Adrenal gland (tissue), 12 donors: ENCODE results near the gene GIMAP8. TPM values are rescaled to one million over a fixed set of nuclear protein-coding genes. Genes with fewer than 3 reads are reported as not detected.

Experiments used
- DNase-seq, 7 donors: peaks; one replicate each; pipeline ENCODE4 v3.0.0-alpha.2; 2019 to 2020
- H3K27ac ChIP-seq, 5 donors: fragments of 200-600 bp; sonication (generic) in 4 of 5; 1 replicate in 3 of 5; 2 replicates in 2 of 5; pipeline versions ENCODE4 v1.5.1 to v1.8.0; 2016 to 2020; ENCODE audit warnings: mild to moderate bottlenecking in 1 of 5
- H3K27me3 ChIP-seq: fragments of 200-600 bp; 2 replicates; pipeline ENCODE4 v1.8.0; 2021
- H3K36me3 ChIP-seq, 2 donors: fragments of 200-600 bp; replicated peaks in 1 of 2; 1 replicate in 1 of 2; 2 replicates in 1 of 2; pipeline versions ENCODE4 v1.5.1 to v1.8.0; 2018 to 2022
- H3K4me1 ChIP-seq, 2 donors: fragments of 200-600 bp; replicated peaks in 1 of 2; 1 replicate in 1 of 2; 2 replicates in 1 of 2; pipeline versions ENCODE4 v1.5.1 to v1.8.0; 2018 to 2021
- H3K4me3 ChIP-seq, 4 donors: fragments of 200-600 bp; sonication (generic) in 3 of 4; one replicate each; pipeline ENCODE4 v1.5.1; 2016 to 2018
- H3K9me3 ChIP-seq, 3 donors: fragments of 200-600 bp; sonication (generic) in 1 of 3; replicated peaks in 1 of 3; 1 replicate in 2 of 3; 2 replicates in 1 of 3; pipeline versions ENCODE4 v1.5.1 to v1.8.0; 2016 to 2021
- CTCF ChIP-seq, 6 experiments: fragments of 450-650 bp in 4 of 6; fragments of 200-600 bp in 2 of 6; sonication (generic) in 1 of 6; IDR thresholded peaks; 1 replicate in 5 of 6; 2 replicates in 1 of 6; pipeline versions ENCODE4 v1.5.1 to v1.8.0; 2016 to 2021; ENCODE audit warnings: antibody characterized with exemption in 6 of 6, mild to moderate bottlenecking in 2 of 6, moderate library complexity in 1 of 6
- POLR2A ChIP-seq, 2 donors: fragments of 450-650 bp; IDR thresholded peaks; one replicate each; pipeline ENCODE4 v1.6.1; 2017; ENCODE audit warnings: antibody characterized with exemption in 2 of 2, mild to moderate bottlenecking in 2 of 2, moderate library complexity in 1 of 2
- WGBS, 4 donors: extraction: QIAGEN DNeasy Blood & Tissue Kit in 2 of 4; methylation state at CpG; one replicate each; pipeline versions ENCODE4 v1.1.5 to v1.1.7; 2013 to 2017; 5-methylcytosine and 5-hydroxymethylcytosine counted together
- intact Hi-C, 2 donors: fragments of 100-400 bp; cut with DNase I; formaldehyde crosslinking; loops; one replicate each; pipeline versions ENCODE4 v1.14.1 to v1.15.0; 2022 to 2023
- polyA plus RNA-seq, 3 donors: library from polyadenylated mRNA; stranded (reverse); fragments of 200-250 nt in 2 of 3; fragments of 350-450 nt in 1 of 3; fragmentation: Illumina TruSeq in 1 of 3; extraction: RNeasy Lipid Tissue Mini Kit (QIAGEN cat#74804) in 1 of 3; gene quantifications; one replicate each; pipeline ENCODE4 v1.2.3, GENCODE V29; 2013 to 2014
- total RNA-seq, 9 donors: library from RNA; depleted of rRNA in 4 of 9; stranded (reverse); fragments of >200 nt in 4 of 9; fragments of 120-200 nt in 1 of 9; fragmentation: NEBNext Ultra II Directional in 1 of 9; extraction: Animal tissue kit (Norgen Biotek cat#: 25700) in 1 of 9; gene quantifications; one replicate each; pipeline versions ENCODE4 v1.1.0 to v1.2.4, GENCODE V29; 2013 to 2023
- donor health status: healthy with polysubstance abuse.
- donor health status: Bipolar disorder and iron deficiency.
- donor health status: DM: yes; HTN: yes; CAD: no.
- donor health status: DM: no; HTN: no; CAD: no.
- donor health status: DM: no; HTN: no; CAD: no.
- donor health status: DM: yes; HTN: yes; CAD: no.

Gene GIMAP8
- total and polyA plus RNA-seq, 12 donors, result 6.1 to 18.4 (median 9.5) TPM

GRCh38 chr7:150444674-150445365 is 5.6 kb upstream of the GIMAP8 start:
- no peak for DNase-seq
- TF ChIP-seq CTCF (IDR thresholded peaks at IDR 0.05) (no peak), POLR2A (IDR thresholded peaks at IDR 0.05) (no peak)
- H3K9me3 ChIP-seq, result peaks cover 0 to 6% (median 0%) of the 10 kb centered on the region in 3 donors
- peaks cover 11 to 24% of the 10 kb centered on the region in 2 donors for H3K4me1 ChIP-seq
- intact Hi-C loops, result loop anchor here in 1 of 2 donors (10.0 kb wide), 1 partner anchor 310 kb away; no protein-coding TSS in a partner anchor
- H3K27ac ChIP-seq, result no peak overlapping the region
- 84 to 100% (median 86%) methylated on average over 5 to 7 of the region's 7 CpGs for WGBS, 4 donors
- no peak overlapping the region for H3K4me3 ChIP-seq
- no peaks in the 10 kb centered on the region for H3K36me3 ChIP-seq
- no peaks in the 10 kb centered on the region for H3K27me3 ChIP-seq

GRCh38 chr7:150446288-150446938 is 4.0 kb upstream of the GIMAP8 start:
- no peak for DNase-seq
- WGBS, 4 donors, result 72 to 82% (median 77%) methylated on average over 2 of the region's 2 CpGs
- TF ChIP-seq POLR2A (IDR thresholded peaks at IDR 0.05), result no peak
- TF ChIP-seq CTCF (IDR thresholded peaks at IDR 0.05), result no peak
- Histone ChIP-seq H3K27me3 (peaks cover 1% of the 10 kb centered on the region), H3K4me1 (peaks cover 11 to 24% of the 10 kb centered on the region in 2 donors), H3K4me3 (no peak overlapping the region), H3K27ac (peak overlapping the region in 3 of 5 donors; percentile 47 to 66 (median 62)), H3K36me3 (no peaks in the 10 kb centered on the region), H3K9me3 (peaks cover 0 to 3% (median 0%) of the 10 kb centered on the region in 3 donors)
- intact Hi-C loops, result loop anchor here in 1 of 2 donors (10.0 kb wide), 1 partner anchor 308 kb away; no protein-coding TSS in a partner anchor

- no peak for DNase-seq
- WGBS, 4 donors, result 77 to 79% (median 77%) methylated on average over 32 of the region's 32 CpGs
- no peaks in the 10 kb centered on the region for H3K9me3 ChIP-seq
These were observed 2.3 kb upstream of the GIMAP8 start for GRCh38 chr7:150447966-150448788.

More at GRCh38 chr7:150447966-150448788, 2.3 kb upstream of the GIMAP8 start:
- no peak for TF ChIP-seq POLR2A (IDR thresholded peaks at IDR 0.05)
- no peak for TF ChIP-seq CTCF (IDR thresholded peaks at IDR 0.05)
- Histone ChIP-seq H3K27ac (no peak overlapping the region), H3K4me3 (no peak overlapping the region), H3K4me1 (peaks cover 11 to 24% of the 10 kb centered on the region in 2 donors), H3K36me3 (no peaks in the 10 kb centered on the region), H3K27me3 (peaks cover 6% of the 10 kb centered on the region)
- intact Hi-C loops, result loop anchor here in 1 of 2 donors (10.0 kb wide), 1 partner anchor 307 kb away; no protein-coding TSS in a partner anchor
